IPS-20b (cell line): ENCODE data around the gene HINT3.

Experiments
- H3K27ac ChIP-seq: one replicate; pipeline ENCODE4 v1.5.1; 2013; ENCODE audit warnings: low read length
- H3K27me3 ChIP-seq: 2 replicates; pipeline ENCODE4 v1.6.1; 2013; ENCODE audit warnings: mild to moderate bottlenecking, low read length, inconsistent platforms; ENCODE audit not compliant: insufficient read depth
- H3K36me3 ChIP-seq: 2 replicates; pipeline ENCODE4 v1.6.1; 2013; ENCODE audit warnings: low read depth, mild to moderate bottlenecking, inconsistent platforms, low read length, moderate library complexity; ENCODE audit not compliant: insufficient read depth
- H3K4me1 ChIP-seq: 2 replicates; pipeline ENCODE4 v1.6.1; 2013; ENCODE audit warnings: mild to moderate bottlenecking, control low read depth, inconsistent platforms, low read length, moderate library complexity; ENCODE audit not compliant: insufficient read depth
- H3K4me3 ChIP-seq: 2 replicates; pipeline ENCODE4 v1.5.1; 2013; ENCODE audit warnings: mild to moderate bottlenecking, low read length, inconsistent platforms
- H3K9ac ChIP-seq: 2 replicates; pipeline ENCODE4 v1.6.1; 2013; ENCODE audit warnings: low read depth, mild to moderate bottlenecking, inconsistent platforms, low read length, moderate library complexity
- H3K9me3 ChIP-seq: 2 replicates; pipeline ENCODE4 v1.6.1; 2013; ENCODE audit warnings: mild to moderate bottlenecking, low read depth, low read length, inconsistent platforms; ENCODE audit not compliant: insufficient read depth

Gene HINT3

DNA sequence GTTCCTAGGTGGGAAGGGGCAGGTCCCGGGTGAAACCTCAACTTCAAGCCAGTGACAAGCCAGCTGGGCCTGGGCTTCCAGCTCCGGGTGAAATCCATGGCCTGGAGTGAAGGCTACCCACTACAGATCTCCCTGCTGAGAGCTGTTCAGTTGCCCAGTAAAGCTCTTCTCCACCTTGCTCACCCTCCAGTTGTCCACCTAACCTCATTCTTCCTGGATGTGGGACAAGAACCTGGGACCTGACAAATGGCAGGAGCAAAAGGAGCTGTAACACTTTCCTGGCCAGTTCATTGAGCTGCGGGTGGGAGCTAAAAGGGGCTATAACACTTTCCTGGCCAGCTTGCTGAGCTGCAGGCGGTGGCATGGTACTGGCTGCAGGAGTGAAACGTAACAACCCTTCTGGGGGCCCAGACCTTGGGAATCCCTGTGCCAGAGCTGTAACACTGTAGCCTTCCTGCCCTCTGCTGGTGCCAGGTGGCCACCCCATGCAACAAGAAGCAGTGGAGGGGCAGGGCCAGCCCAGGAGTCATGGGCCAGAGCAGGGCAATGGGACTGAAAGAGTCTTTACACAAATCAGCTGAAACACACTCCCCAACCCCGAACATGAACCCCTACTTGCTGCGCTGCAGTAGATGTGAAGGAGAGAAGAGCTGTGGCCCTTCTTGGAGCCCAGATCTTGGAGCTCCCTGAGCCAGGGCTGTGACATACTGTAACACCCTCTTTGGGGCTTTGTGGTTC lies 3.6 kb upstream of the HINT3 start:
- Histone ChIP-seq H3K27me3 (no peaks in the 10 kb centered on the region), H3K4me3 (no peak overlapping the region), H3K9me3 (no peaks in the 10 kb centered on the region; the same call in 1 of the 2 replicates), H3K27ac (no peak overlapping the region), H3K4me1 (peaks cover 4% of the 10 kb centered on the region; the same call in 1 of the 2 replicates), H3K9ac (no peak overlapping the region), H3K36me3 (no peaks in the 10 kb centered on the region)

DNA sequence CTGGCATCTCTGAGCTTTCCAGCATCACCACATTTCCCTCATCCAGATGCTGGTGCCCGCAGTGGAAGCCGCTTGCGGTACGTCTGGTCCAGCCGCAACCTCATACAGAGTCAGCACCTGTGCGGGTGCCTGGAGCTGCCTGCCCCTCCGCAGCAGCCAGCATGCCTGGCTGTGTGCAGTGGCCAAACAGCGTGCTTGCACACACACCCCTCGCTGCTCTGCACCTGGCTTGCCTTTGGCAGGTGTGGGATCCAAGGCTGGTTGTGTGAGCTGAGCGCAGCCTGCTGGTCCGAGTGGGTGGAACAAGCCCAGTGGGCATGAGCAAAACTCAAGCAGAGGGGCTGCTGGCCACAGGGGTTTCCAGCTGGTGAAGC lies 3.1 kb upstream of the HINT3 start:
- no peaks in the 10 kb centered on the region; the same call in 1 of the 2 replicates for H3K9me3 ChIP-seq
- no peak overlapping the region for H3K9ac ChIP-seq
- no peak overlapping the region for H3K27ac ChIP-seq
- H3K4me3 ChIP-seq, result no peak overlapping the region
- no peaks in the 10 kb centered on the region for H3K36me3 ChIP-seq
- H3K27me3 ChIP-seq, result no peaks in the 10 kb centered on the region
- peaks cover 4% of the 10 kb centered on the region; the same call in 1 of the 2 replicates for H3K4me1 ChIP-seq

DNA sequence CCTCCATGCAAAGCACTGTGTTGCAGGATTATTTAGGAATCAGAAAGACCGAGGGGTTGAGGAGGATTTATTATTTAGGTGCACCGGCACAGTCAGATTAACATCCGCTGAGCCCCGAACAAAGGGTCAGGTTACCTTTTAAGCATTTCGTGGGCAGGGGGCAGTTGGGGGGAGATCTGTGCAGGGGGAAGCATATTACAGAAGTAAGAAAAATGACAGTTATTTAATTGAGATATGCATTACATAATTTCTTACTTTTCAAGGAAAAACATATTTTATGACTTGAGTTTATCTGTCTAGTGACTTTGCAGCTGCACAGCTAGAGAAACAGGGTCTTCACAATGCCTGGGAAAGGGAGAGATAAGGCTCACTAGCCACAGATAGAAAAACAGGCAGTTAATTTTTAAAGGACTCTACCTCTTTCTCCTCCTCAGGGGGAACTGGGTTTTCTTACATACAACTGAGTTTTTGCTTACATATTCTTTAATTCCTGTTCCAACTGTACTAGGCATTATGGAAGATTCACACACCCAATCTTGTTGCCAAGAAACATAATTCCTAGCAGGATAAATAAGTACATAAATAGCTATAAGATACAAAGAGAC lies 1.7 kb upstream of the HINT3 start:
- H3K27ac ChIP-seq, result no peak overlapping the region
- no peak overlapping the region for H3K9ac ChIP-seq
- no peaks in the 10 kb centered on the region; the same call in 1 of the 2 replicates for H3K9me3 ChIP-seq
- H3K27me3 ChIP-seq, result no peaks in the 10 kb centered on the region
- peaks cover 4% of the 10 kb centered on the region; the same call in 1 of the 2 replicates for H3K4me1 ChIP-seq
- H3K4me3 ChIP-seq, result no peak overlapping the region
- no peaks in the 10 kb centered on the region for H3K36me3 ChIP-seq

- H3K4me1 ChIP-seq, result peaks cover 4% of the 10 kb centered on the region; the same call in 1 of the 2 replicates
- H3K4me3 ChIP-seq, result peak overlapping the region; percentile 85
- H3K9me3 ChIP-seq, result no peaks in the 10 kb centered on the region; the same call in 1 of the 2 replicates
- H3K27ac ChIP-seq, result no peak overlapping the region
- H3K9ac ChIP-seq, result peak overlapping the region; percentile 2; the same call in 1 of the 2 replicates
- no peaks in the 10 kb centered on the region for H3K27me3 ChIP-seq
- H3K36me3 ChIP-seq, result no peaks in the 10 kb centered on the region
These were observed 597 bp upstream of the HINT3 start for GRCh38 chr6:125955973-125956372.

- peaks cover 4% of the 10 kb centered on the region; the same call in 1 of the 2 replicates for H3K4me1 ChIP-seq
- peak overlapping the region; percentile 86; the same call in 1 of the 2 replicates for H3K9ac ChIP-seq
- peak overlapping the region; percentile 85 for H3K4me3 ChIP-seq
- no peak overlapping the region for H3K27ac ChIP-seq
- H3K27me3 ChIP-seq, result no peaks in the 10 kb centered on the region
- no peaks in the 10 kb centered on the region for H3K36me3 ChIP-seq
- no peaks in the 10 kb centered on the region; the same call in 1 of the 2 replicates for H3K9me3 ChIP-seq
These were observed 772 bp downstream of the HINT3 start for GRCh38 chr6:125957391-125957693.

- Histone ChIP-seq H3K4me3 (peak overlapping the region; percentile 85), H3K9ac (no peak overlapping the region), H3K4me1 (peaks cover 4% of the 10 kb centered on the region; the same call in 1 of the 2 replicates), H3K9me3 (no peaks in the 10 kb centered on the region; the same call in 1 of the 2 replicates), H3K27me3 (no peaks in the 10 kb centered on the region), H3K36me3 (no peaks in the 10 kb centered on the region), H3K27ac (no peak overlapping the region)
These were observed 1.3 kb downstream of the HINT3 start for GRCh38 chr6:125957845-125958244.

DNA sequence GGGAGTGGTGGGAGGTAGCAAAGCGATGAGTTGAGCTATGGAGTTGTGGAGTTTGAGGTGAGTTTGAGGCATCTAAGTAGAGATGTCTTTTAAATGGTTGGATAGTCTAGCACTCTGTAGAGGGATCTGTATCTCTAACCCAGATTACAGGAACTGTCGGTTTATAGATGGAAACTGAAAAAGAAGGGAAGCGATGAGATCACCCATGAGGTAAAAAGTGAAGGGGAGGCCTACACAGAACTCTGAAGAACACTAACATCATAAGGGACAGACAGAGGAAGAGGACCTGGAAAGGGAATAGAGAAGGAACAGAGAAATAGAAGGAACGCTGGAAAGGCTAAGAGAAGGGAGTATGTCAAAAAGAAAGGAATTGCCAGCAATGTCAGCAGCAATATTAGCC lies 2.5 kb downstream of the HINT3 start:
- Histone ChIP-seq H3K4me3 (no peak overlapping the region), H3K9me3 (no peaks in the 10 kb centered on the region), H3K9ac (no peak overlapping the region), H3K4me1 (peaks cover 4% of the 10 kb centered on the region; the same call in 1 of the 2 replicates), H3K27ac (no peak overlapping the region), H3K27me3 (no peaks in the 10 kb centered on the region), H3K36me3 (no peaks in the 10 kb centered on the region)

DNA sequence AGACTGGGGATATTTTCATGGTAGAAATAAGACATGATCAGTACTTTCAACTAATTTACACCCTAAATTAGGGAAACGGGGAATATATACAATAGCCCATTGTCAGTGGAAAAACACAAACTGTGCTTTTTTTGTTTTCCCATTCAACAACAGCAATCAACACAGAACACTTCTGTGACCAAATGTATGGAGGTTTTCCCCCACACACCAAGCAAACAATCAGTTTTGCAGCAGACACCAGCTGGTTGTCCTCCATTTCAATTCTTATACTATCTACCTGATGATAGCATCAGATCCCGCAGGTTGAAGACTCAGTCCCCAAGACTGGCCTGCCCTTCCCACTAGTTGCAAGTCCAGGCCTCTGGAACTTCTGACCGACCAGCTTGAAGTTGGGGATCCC lies 4.5 kb downstream of the HINT3 start:
- Histone ChIP-seq H3K27me3 (no peaks in the 10 kb centered on the region), H3K36me3 (no peaks in the 10 kb centered on the region), H3K27ac (no peak overlapping the region), H3K4me3 (no peak overlapping the region), H3K9me3 (no peaks in the 10 kb centered on the region), H3K4me1 (peaks cover 4% of the 10 kb centered on the region; the same call in 1 of the 2 replicates), H3K9ac (no peak overlapping the region)

DNA sequence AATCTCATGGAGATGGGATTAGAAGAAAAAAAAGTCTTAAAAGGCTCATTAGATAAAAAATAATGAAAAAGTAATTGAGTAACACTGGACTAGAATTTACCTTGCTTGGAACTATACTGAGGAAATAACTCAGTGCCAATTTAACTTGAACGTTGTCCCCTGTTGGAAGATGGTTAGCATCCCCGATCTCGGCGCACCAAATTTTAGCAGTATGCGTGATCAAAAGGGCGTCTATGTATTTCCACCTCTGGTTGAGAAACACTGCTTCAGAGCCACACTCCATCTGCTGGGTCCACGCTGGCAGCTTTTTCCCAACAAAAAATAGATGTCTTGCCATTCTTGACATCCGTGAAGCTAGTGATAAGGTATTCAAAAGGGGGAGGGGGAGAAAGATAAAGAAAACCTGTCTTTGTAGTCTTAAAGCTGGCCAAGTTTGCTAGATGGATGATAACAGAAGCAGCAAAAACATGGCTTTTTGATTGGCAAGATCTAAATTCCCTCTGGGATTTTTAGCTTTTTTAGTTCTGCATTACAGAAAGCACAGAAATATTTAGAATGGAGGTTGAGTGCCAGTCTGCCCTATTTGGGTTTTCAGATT lies 6.4 kb downstream of the HINT3 start:
- Histone ChIP-seq H3K9me3 (no peaks in the 10 kb centered on the region), H3K9ac (no peak overlapping the region), H3K36me3 (no peaks in the 10 kb centered on the region), H3K4me3 (no peak overlapping the region), H3K27me3 (no peaks in the 10 kb centered on the region), H3K27ac (no peak overlapping the region), H3K4me1 (no peaks in the 10 kb centered on the region)

DNA sequence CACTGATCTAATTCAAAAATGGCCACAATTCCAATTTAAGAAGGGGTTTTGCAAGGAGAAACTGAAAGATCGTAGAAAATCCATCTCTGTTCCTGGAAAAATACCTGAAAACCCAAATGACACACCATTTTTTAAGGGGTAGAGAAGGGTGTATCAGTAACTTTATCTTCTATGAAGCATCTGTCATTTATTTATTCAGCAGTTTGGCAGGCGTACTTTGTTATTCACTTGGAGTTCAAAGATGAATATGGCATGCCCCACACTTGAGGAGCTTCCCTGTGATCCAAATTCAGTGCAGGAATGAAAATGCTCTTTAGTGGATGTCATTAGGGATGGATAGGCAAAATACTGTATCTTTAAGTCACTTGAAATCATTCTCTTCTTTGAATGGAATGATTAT lies 7.2 kb downstream of the HINT3 start:
- Histone ChIP-seq H3K4me1 (no peaks in the 10 kb centered on the region), H3K27me3 (no peaks in the 10 kb centered on the region), H3K27ac (no peak overlapping the region), H3K4me3 (no peak overlapping the region), H3K9ac (no peak overlapping the region), H3K36me3 (no peaks in the 10 kb centered on the region), H3K9me3 (no peaks in the 10 kb centered on the region)

- H3K4me1 ChIP-seq, result no peaks in the 10 kb centered on the region
- no peak overlapping the region for H3K4me3 ChIP-seq
- H3K27ac ChIP-seq, result no peak overlapping the region
- H3K9me3 ChIP-seq, result no peaks in the 10 kb centered on the region
- no peaks in the 10 kb centered on the region for H3K36me3 ChIP-seq
- no peaks in the 10 kb centered on the region for H3K27me3 ChIP-seq
- no peak overlapping the region for H3K9ac ChIP-seq
These were observed 10.0 kb downstream of the HINT3 start for GRCh38 chr6:125966569-125966968.

DNA sequence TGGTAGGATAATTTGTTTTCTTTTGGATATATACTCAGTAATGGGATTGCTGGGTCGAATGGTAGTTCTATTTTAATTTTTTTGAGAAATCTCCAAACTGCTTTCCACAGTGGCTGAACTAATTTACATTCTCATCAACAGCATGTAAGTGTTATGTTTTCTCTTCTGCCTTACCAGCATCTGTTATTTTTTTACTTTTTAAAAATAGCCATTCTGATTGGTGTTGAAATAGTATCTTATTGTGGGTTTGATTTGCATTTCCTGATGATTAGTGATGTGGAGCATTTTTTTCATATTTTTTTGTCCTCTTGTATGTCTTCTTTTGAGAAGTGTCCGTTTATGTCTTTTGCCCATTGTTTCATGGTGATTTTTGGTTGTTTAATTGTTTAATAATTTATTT lies 11.9 kb downstream of the HINT3 start:
- no peak overlapping the region for H3K27ac ChIP-seq
- no peaks in the 10 kb centered on the region for H3K27me3 ChIP-seq
- H3K4me1 ChIP-seq, result no peaks in the 10 kb centered on the region
- no peaks in the 10 kb centered on the region for H3K9me3 ChIP-seq
- no peak overlapping the region for H3K4me3 ChIP-seq
- no peaks in the 10 kb centered on the region for H3K36me3 ChIP-seq
- no peak overlapping the region for H3K9ac ChIP-seq
